Putamen (tissue), 1 donor: Measurements from ENCODE around the gene ZNF669.
"Not testable (repeated sequence)": the region's sequence is repeated elsewhere in the genome, so short reads cannot be mapped to it uniquely, and the experiment has no call there.

Experiments used
- DNase-seq: peaks from one replicate; pipeline ENCODE4 v3.0.0-alpha.2; 2016; ENCODE audit warnings: low spot score

The ZNF669 gene

DNA sequence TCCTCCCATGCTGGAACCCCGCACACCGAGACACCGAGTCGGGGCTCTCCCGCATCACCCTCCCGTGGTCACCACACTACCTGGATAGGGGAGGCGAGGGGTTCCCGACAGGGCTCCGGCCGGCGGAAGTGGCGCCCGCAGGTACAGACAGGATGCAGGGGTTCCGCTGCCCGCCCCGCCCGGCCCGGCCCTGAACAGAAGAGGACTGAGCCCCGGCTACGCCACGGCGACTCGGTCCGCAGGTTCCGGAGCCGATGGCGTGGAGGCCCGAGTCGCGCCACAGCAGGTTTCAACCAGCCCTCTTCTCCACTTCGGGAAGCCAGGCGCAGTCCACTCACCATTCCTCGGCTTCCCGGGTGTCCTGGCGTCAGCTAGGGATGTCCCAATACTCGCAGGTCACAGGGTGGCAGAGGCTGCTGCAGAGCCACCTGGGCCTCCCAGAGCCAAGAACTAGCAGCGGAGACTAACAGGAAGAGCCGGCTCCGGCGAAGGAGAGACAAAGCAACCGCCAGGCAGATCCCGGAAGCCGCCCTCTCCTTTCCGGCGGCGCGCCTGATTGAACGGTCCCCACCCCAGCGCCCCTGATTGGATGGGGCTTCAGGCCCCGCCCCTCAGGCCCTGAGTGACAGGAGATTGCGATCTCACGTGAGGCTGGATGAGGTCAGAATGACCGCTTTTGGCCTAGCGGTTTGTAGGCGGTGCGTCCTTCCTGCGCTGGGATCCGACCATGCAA lies at the start of gene ZNF669:
Gene ZNF669 (minus strand): TSS at position 498 of the 733 bp plus-strand sequence. CDS start 157 bp downstream, at position 341.
- DNase-seq, result peak; percentile 96

DNA sequence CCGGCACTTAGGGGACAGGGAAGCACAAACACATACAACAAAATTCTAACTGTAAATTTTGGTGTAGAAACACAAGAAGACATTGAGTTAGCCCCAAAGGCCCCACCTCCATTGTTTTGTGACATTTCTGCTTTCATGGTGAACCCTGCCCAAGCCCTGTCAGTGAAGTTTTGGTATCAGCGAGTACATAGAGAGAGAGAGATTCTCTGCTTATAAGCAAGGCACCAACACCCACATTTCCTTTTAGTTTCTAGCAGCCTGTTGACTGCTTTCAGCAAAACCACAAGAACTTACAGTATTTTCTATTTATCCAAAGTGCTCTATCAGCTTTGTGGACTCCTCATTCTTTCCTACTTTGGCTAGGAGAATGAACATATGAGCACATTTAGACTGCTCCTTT lies 43.6 kb upstream of the ZNF669 start:
- no peak for DNase-seq

GRCh38 chr1:247147120-247147519 lies 43.0 kb upstream of the ZNF669 start:
- DNase-seq, result not testable (repeated sequence)

GRCh38 chr1:247146671-247147070 lies 42.5 kb upstream of the ZNF669 start:
- DNase-seq, result no peak

GRCh38 chr1:247145279-247145678 lies 41.1 kb upstream of the ZNF669 start:
- DNase-seq, result no peak

DNA sequence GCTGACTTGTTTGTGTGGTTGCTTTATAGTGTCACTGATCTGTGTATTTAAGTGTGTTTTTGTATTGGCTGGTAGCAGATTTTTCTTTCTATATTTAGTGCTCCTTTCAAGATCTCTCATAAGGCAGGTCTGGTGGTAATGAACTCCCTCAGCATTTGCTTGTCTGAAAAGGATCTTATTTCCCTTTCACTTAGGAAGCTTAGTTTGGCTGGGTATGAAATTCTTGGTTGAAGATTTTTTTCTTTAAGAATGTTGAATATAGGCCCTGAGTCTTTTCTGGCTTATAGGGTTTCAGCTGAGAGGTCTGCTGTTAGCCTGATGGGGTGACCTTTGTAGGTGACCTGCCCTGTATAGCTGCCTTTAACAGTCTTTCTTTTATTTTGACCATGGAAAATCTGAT lies 35.4 kb upstream of the ZNF669 start:
- DNase-seq, result not testable (repeated sequence)

DNA sequence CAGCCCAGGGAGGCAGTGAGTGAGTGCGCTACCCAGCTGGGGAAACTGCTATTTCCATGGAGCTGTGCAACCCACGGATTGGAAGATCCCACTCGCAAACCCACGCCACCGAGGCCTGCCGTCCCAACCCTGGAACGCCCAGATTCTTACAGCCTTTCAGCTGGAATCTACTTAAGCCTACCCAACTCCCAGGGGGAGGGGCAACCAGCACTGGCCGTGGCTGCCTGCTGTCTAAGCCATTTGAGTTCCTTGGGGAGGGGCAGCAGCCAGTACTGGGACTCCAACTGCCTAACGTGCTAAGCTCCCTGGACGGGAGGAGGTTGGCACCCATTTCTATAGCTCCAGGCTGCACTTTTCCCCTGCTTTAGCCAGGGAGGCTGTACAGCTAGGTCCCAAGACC lies 27.1 kb upstream of the ZNF669 start:
- DNase-seq, result no peak

- not testable (repeated sequence) for DNase-seq
Observed at GRCh38 chr1:247127519-247128282, 23.5 kb upstream of the ZNF669 start.

GRCh38 chr1:247126601-247127000 lies 22.4 kb upstream of the ZNF669 start:
- DNase-seq, result not testable (repeated sequence)

GRCh38 chr1:247126166-247126565 lies 22.0 kb upstream of the ZNF669 start:
- not testable (repeated sequence) for DNase-seq

GRCh38 chr1:247121382-247121781 lies 17.2 kb upstream of the ZNF669 start:
- DNase-seq, result no peak

DNA sequence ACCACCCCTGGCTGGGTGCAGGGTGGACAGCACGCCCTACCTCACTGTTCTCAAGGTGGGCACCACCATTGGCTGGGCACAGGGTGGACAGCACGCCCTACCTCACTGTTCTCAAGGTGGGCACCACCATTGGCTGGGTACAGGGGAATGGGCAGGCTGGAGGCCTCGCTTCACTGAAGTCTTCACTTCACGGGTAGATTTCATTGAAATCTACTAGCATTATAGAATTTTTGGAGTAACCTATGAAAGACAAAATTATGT lies 16.2 kb upstream of the ZNF669 start:
- not testable (repeated sequence) for DNase-seq

GRCh38 chr1:247119600-247120407 lies 15.6 kb upstream of the ZNF669 start:
- no peak for DNase-seq

- DNase-seq, result no peak
Observed at GRCh38 chr1:247118946-247119446, 14.8 kb upstream of the ZNF669 start.

DNA sequence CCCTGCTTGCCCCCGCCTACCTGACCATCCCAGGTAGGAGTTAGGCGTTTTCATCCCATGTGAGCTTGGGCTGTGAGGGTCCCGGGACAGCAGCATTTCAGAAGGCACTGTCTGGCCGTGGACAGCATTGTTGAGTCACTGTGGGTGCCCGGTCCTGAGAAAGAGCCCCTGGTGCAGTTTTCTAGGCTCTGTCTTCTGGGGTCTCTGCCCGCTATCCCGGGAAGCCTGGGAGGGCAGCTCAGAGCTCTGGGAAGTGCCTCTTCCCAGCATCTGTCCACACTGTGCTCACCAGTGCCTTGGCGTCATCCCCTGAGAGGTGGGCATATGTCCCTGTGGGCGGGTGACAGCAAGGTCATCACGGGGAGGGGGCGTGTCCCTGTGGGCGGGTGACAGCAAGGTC lies 11.4 kb upstream of the ZNF669 start:
- no peak for DNase-seq

GRCh38 chr1:247115141-247115510 lies 11.0 kb upstream of the ZNF669 start:
- no peak for DNase-seq

DNA sequence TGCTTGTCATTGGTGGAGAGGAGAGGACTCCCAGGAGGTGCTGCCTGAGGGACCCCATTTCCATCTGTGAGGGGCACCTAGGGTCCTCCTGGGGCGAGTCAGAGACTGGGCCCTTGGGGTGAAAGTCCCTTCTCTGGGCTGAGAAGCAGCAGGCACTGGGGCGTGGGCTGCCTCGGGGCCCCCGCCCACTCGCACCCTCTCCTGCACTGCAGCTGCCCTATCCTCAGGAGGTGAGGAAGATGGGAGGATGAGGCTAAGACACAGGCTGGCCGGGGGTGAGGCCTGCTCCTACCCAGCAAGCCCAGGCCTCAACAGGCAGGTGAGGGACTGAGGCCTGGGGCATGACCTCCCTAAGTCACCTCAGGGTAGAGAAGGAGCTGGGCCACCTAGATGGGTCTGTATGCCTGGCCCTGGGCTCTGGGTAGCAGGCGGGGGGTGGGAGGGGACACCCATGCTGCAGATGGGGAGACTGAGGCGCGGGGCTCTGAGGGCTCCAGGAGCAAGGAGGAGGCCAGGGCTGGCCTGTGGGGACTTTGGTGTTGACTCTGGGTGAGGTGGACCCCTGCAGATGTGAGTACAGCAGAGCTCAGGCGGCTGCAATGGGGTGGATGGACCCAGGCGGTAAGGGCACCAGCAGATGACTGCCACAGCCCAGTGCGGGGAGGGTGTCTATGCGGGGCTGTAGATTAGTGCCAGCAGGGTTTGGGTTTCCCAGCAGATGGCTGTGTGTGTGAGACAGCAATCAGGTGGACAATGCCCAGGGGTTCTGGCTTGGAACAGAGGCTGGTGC lies 10.4 kb upstream of the ZNF669 start:
- DNase-seq, result no peak

DNA sequence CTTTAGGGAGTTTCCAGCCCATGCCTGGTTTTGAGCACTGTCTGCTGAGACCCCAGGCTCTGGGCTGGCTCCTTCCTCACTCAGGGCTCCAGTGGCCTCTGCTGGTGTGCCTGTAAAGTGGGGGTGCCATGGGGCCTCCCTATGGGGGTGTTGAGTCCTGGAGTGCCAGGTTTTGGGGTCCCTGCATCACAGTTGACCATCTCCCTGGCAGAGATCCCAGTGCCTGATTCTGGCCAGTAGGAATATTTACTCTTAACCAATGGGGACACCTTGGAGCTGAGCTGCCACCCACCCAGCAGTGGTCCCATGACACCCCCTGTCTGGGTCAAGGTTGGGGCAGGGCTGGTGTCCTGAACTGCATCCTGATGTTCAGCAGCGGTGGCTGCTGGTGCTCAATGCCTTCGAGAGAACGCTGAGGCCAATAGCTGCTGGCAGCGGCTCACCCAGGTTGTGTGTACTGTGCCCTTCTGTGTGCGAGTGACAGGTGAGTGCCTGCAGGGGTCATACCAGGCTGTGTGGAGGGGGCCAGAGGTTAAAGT lies 9.6 kb upstream of the ZNF669 start:
- no peak for DNase-seq

GRCh38 chr1:247113094-247113497 lies 8.9 kb upstream of the ZNF669 start:
- no peak for DNase-seq

GRCh38 chr1:247112479-247112781 lies 8.3 kb upstream of the ZNF669 start:
- DNase-seq, result no peak

- no peak for DNase-seq
Observed at GRCh38 chr1:247111700-247112478, 7.7 kb upstream of the ZNF669 start.
